HG02798 (cell line): ENCODE results near the gene TPSG1.

Experiments
- ATAC-seq: cut with Tn5 transposase; IDR thresholded peaks from one replicate; pipeline ENCODE4 v1.9.1; 2021; ENCODE audit warnings: mild to moderate bottlenecking; ENCODE audit not compliant: unreplicated experiment, poor library complexity

Gene TPSG1

GRCh38 chr16:1181404-1182315, 43.4 kb downstream of the TPSG1 start:
- no peak for ATAC-seq

- ATAC-seq = no peak
These were observed 44.3 kb downstream of the TPSG1 start for GRCh38 chr16:1180549-1181403.

- ATAC-seq = no peak
These were observed 46.7 kb downstream of the TPSG1 start for GRCh38 chr16:1178295-1178910.

- no peak for ATAC-seq
These were observed 47.3 kb downstream of the TPSG1 start for GRCh38 chr16:1177750-1178149.

GRCh38 chr16:1177053-1177452, 48.0 kb downstream of the TPSG1 start:
- no peak for ATAC-seq

- ATAC-seq = no peak
These were observed 48.7 kb downstream of the TPSG1 start for GRCh38 chr16:1176280-1176897.

GRCh38 chr16:1175566-1176279, 49.3 kb downstream of the TPSG1 start:
- no peak for ATAC-seq

- ATAC-seq = no peak
These were observed 50.4 kb downstream of the TPSG1 start for GRCh38 chr16:1174477-1175357.

GRCh38 chr16:1173788-1174451, 51.1 kb downstream of the TPSG1 start:
- ATAC-seq = no peak

- no peak for ATAC-seq
These were observed 52.4 kb downstream of the TPSG1 start for GRCh38 chr16:1172651-1173050.

- ATAC-seq = no peak
These were observed 53.1 kb downstream of the TPSG1 start for GRCh38 chr16:1171854-1172428.
